Osteoblast (primary cell): ENCODE results near the gene GRK3. TPM values are rescaled to one million over a fixed set of nuclear protein-coding genes. Genes with fewer than 3 reads are reported as not detected.
"Not testable (repeated sequence)": the region's sequence is repeated elsewhere in the genome, so short reads cannot be mapped to it uniquely, and the experiment has no call there.

Experiments
- DNase-seq: peaks from one replicate; pipeline ENCODE4 v3.0.0; 2011; ENCODE audit warnings: low spot score, mixed read lengths; ENCODE audit not compliant: insufficient read length; ENCODE audit errors: missing footprints
- H2AFZ ChIP-seq: 2 replicates; pipeline ENCODE4 v1.6.0; 2011; ENCODE audit warnings: mild to moderate bottlenecking, low read length
- H3K27ac ChIP-seq: 2 replicates; pipeline ENCODE4 v1.5.1; 2011; ENCODE audit warnings: mild to moderate bottlenecking, low read depth, low read length, moderate library complexity
- H3K27me3 ChIP-seq: 2 replicates; pipeline ENCODE4 v1.6.0; 2012; ENCODE audit warnings: mild to moderate bottlenecking, control low read depth, inconsistent platforms, low read length, moderate library complexity; ENCODE audit not compliant: insufficient read depth
- H3K36me3 ChIP-seq: 2 replicates; pipeline ENCODE4 v1.5.1; 2011; ENCODE audit warnings: mild to moderate bottlenecking, low read length, control low read depth, moderate library complexity; ENCODE audit not compliant: insufficient read depth
- H3K4me1 ChIP-seq: 2 replicates; pipeline ENCODE4 v1.5.1; 2011; ENCODE audit warnings: mild to moderate bottlenecking, low read length, control low read depth, moderate library complexity; ENCODE audit not compliant: insufficient read depth
- H3K4me2 ChIP-seq: 2 replicates; pipeline ENCODE4 v1.6.0; 2011; ENCODE audit warnings: mild to moderate bottlenecking, low read length; ENCODE audit not compliant: insufficient read depth
- H3K4me3 ChIP-seq: fragments of 200-600 bp; sonication (generic); 3 replicates; pipeline ENCODE4 v1.5.1; 2012; ENCODE audit warnings: mild to moderate bottlenecking, low read length, inconsistent platforms; ENCODE audit not compliant: insufficient read depth
- H3K79me2 ChIP-seq: 2 replicates; pipeline ENCODE4 v1.6.0; 2012; ENCODE audit warnings: mild to moderate bottlenecking, low read length, control low read depth, inconsistent platforms; ENCODE audit not compliant: insufficient read depth
- H3K9me3 ChIP-seq: 2 replicates; pipeline ENCODE4 v1.5.1; 2011; ENCODE audit warnings: low read depth, low read length, control low read depth
- H4K20me1 ChIP-seq: 2 replicates; pipeline ENCODE4 v1.6.0; 2012; ENCODE audit warnings: mild to moderate bottlenecking, low read length, control low read depth; ENCODE audit not compliant: insufficient read depth
- CTCF ChIP-seq: IDR thresholded peaks from 2 replicates; pipeline ENCODE4 v1.5.1; 2011; ENCODE audit warnings: mild to moderate bottlenecking, low read depth, low read length, moderate library complexity; ENCODE audit errors: extremely low read depth
- total RNA-seq: library from RNA; depleted of rRNA; stranded (reverse); fragments of >200 nt; gene quantifications from 2 replicates; pipeline ENCODE4 v1.2.3, GENCODE V29; 2012

GRK3 gene
- total RNA-seq, 1 donor: 1.8 TPM

- TF ChIP-seq CTCF: no peak
- DNase-seq: no peak
- H3K4me2 ChIP-seq: no peak overlapping the region
Observed at GRCh38 chr22:25548866-25549464, 15.5 kb upstream of the GRK3 start.

DNA sequence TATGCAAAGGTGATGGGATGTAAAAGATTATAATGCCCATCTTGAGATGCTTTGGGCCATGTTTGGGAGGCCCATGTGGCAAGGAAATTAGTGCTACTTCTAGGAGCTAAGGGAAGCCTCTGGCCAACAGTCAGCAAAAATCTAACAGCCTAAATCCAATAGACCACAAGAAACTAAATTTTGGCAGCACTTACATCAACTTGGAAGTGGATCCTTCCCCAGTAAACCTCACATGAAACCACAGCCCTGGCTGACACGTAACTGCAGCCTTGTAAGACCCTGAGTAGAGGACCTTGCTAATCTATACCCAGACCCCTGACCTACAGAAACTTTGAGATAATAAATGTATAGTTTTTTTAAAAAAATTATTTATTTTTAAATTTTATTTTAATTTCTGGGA is 13.1 kb upstream of the GRK3 start:
- Histone ChIP-seq H3K4me2 (no peak overlapping the region), H3K36me3 (no peaks in the 10 kb centered on the region), H3K4me3 (no peak overlapping the region), H4K20me1 (no peaks in the 10 kb centered on the region), H2AFZ (no peak overlapping the region), H3K4me1 (peaks cover 5% of the 10 kb centered on the region), H3K79me2 (no peaks in the 10 kb centered on the region), H3K27me3 (peaks cover 14% of the 10 kb centered on the region), H3K27ac (no peak overlapping the region), H3K9me3 (no peaks in the 10 kb centered on the region)
- no peak for TF ChIP-seq CTCF
- no peak for DNase-seq

More at GRCh38 chr22:25548866-25549464, 15.5 kb upstream of the GRK3 start:
- Histone ChIP-seq H3K27me3 (peaks cover 10% of the 10 kb centered on the region), H3K27ac (no peak overlapping the region), H3K79me2 (no peaks in the 10 kb centered on the region), H3K9me3 (no peaks in the 10 kb centered on the region), H3K4me1 (peaks cover 8% of the 10 kb centered on the region), H3K4me3 (no peak overlapping the region), H2AFZ (no peak overlapping the region), H4K20me1 (no peaks in the 10 kb centered on the region), H3K36me3 (no peaks in the 10 kb centered on the region)

GRCh38 chr22:25552405-25552804 is 12.1 kb upstream of the GRK3 start:
- H3K4me1 ChIP-seq, H3K36me3 ChIP-seq, H3K4me3 ChIP-seq, H3K4me2 ChIP-seq, H3K27ac ChIP-seq, H3K9me3 ChIP-seq, H4K20me1 ChIP-seq, H3K79me2 ChIP-seq, H2AFZ ChIP-seq, DNase-seq: not testable (repeated sequence)
- H3K27me3 ChIP-seq: peaks cover 14% of the 10 kb centered on the region

GRCh38 chr22:25553131-25553530 is 11.3 kb upstream of the GRK3 start:
- Histone ChIP-seq H4K20me1 (no peaks in the 10 kb centered on the region), H3K4me3 (no peak overlapping the region)
- DNase-seq: no peak

More at GRCh38 chr22:25553131-25553530, 11.3 kb upstream of the GRK3 start:
- H3K27ac ChIP-seq: no peak overlapping the region
- no peaks in the 10 kb centered on the region for H3K4me1 ChIP-seq
- peaks cover 15% of the 10 kb centered on the region for H3K27me3 ChIP-seq
- H3K36me3 ChIP-seq: no peaks in the 10 kb centered on the region
- H3K4me2 ChIP-seq: no peak overlapping the region
- no peak overlapping the region for H2AFZ ChIP-seq
- H3K79me2 ChIP-seq: no peaks in the 10 kb centered on the region
- no peak for TF ChIP-seq CTCF
- no peaks in the 10 kb centered on the region for H3K9me3 ChIP-seq
